ENCODE results near the gene PTGS1. TPM values are rescaled to one million over a fixed set of nuclear protein-coding genes. Genes with fewer than 3 reads are reported as not detected.

Gene PTGS1
- total and polyA plus RNA-seq, 2 donors (not counting 1 experiment from before 2014, with no cell fraction given), result 9.5 to 15.3 TPM

GRCh38 chr9:122392284-122392683 is 21.5 kb downstream of the PTGS1 start:
- no peak for TF ChIP-seq EZH2 (IDR thresholded peaks at IDR 0.05; ENCODE audit: borderline replicate concordance, insufficient read depth, low read depth, low read length, poor library complexity, severe bottlenecking)
- TF ChIP-seq CTCF (IDR thresholded peaks at IDR 0.05), result no peak
- Histone ChIP-seq H3K4me2 (replicated peaks; ENCODE audit: low read depth, low read length, poor library complexity, severe bottlenecking) (no peak overlapping the region), H3K79me2 (ENCODE audit: control insufficient read depth, insufficient read depth, low read length) (no peaks in the 10 kb centered on the region), H4K20me1 (ENCODE audit: control insufficient read depth, insufficient read depth, low read length, poor library complexity, severe bottlenecking) (no peaks in the 10 kb centered on the region), H3K36me3 (replicated peaks in 1 of 2; ENCODE audit: control extremely low read depth in 1 of 2, control insufficient read depth in 1 of 2, extremely low read depth in 1 of 2, insufficient read depth in 2 of 2, low read length in 1 of 2) (peaks cover 0 to 16% of the 10 kb centered on the region in 2 experiments), H2AFZ (ENCODE audit: insufficient read depth, low read depth, low read length, poor library complexity, severe bottlenecking) (no peak overlapping the region), H3K4me3 (ENCODE audit: control extremely low read depth in 1 of 5, extremely low read depth in 1 of 5, insufficient read depth in 1 of 5, low read depth in 2 of 5, low read length in 4 of 5) (no peak overlapping the region), H3K27ac (ENCODE audit: low read length in 2 of 2) (no peak overlapping the region), H3K9me3 (ENCODE audit: control extremely low read depth in 1 of 3, control insufficient read depth in 2 of 3, insufficient read depth in 1 of 3, low read length in 2 of 3) (no peaks in the 10 kb centered on the region), H3K27me3 (replicated peaks in 1 of 4; ENCODE audit: control extremely low read depth in 1 of 4, control insufficient read depth in 3 of 4, insufficient read depth in 4 of 4, low read length in 3 of 4) (no peaks in the 10 kb centered on the region), H3K9ac (ENCODE audit: low read length) (no peak overlapping the region), H3K4me1 (ENCODE audit: control insufficient read depth in 2 of 2, insufficient read depth in 2 of 2, low read length in 2 of 2) (peaks cover 24 to 29% of the 10 kb centered on the region in 2 donors)
- no peak for DNase-seq
- intact Hi-C loops (cut with micrococcal nuclease), result loop anchor here (5.0 kb wide), 1 partner anchor 60 kb away; no protein-coding TSS in a partner anchor
- no peak for ATAC-seq (ENCODE audit: low read depth)
- WGBS (ENCODE audit: insufficient coverage), result 97% methylated on average over 8 of the region's 9 CpGs
- Mint-ChIP-seq H3K27ac (no peak overlapping the region), H3K9me3 (ENCODE audit: insufficient read depth) (no peaks in the 10 kb centered on the region), H3K4me1 (peaks cover 30% of the 10 kb centered on the region), H3K27me3 (no peaks in the 10 kb centered on the region), H3K4me3 (no peak overlapping the region)
- POLR2A ChIA-PET, result no interaction called here
- CTCF ChIA-PET, result no interaction called here

GRCh38 chr9:122392714-122393113 is 21.9 kb downstream of the PTGS1 start:
- intact Hi-C loops (cut with micrococcal nuclease), result loop anchor here (5.0 kb wide), 1 partner anchor 60 kb away; no protein-coding TSS in a partner anchor
- Histone ChIP-seq H3K27me3 (replicated peaks in 1 of 4; ENCODE audit: control extremely low read depth in 1 of 4, control insufficient read depth in 3 of 4, insufficient read depth in 4 of 4, low read length in 3 of 4) (no peaks in the 10 kb centered on the region), H2AFZ (ENCODE audit: insufficient read depth, low read depth, low read length, poor library complexity, severe bottlenecking) (no peak overlapping the region), H3K27ac (ENCODE audit: low read length in 2 of 2) (no peak overlapping the region), H3K4me1 (ENCODE audit: control insufficient read depth in 2 of 2, insufficient read depth in 2 of 2, low read length in 2 of 2) (peaks cover 24 to 29% of the 10 kb centered on the region in 2 donors), H4K20me1 (ENCODE audit: control insufficient read depth, insufficient read depth, low read length, poor library complexity, severe bottlenecking) (no peaks in the 10 kb centered on the region), H3K79me2 (ENCODE audit: control insufficient read depth, insufficient read depth, low read length) (no peaks in the 10 kb centered on the region), H3K4me2 (replicated peaks; ENCODE audit: low read depth, low read length, poor library complexity, severe bottlenecking) (no peak overlapping the region), H3K4me3 (ENCODE audit: control extremely low read depth in 1 of 5, extremely low read depth in 1 of 5, insufficient read depth in 1 of 5, low read depth in 2 of 5, low read length in 4 of 5) (no peak overlapping the region), H3K9ac (ENCODE audit: low read length) (no peak overlapping the region), H3K36me3 (replicated peaks in 1 of 2; ENCODE audit: control extremely low read depth in 1 of 2, control insufficient read depth in 1 of 2, extremely low read depth in 1 of 2, insufficient read depth in 2 of 2, low read length in 1 of 2) (peaks cover 0 to 12% of the 10 kb centered on the region in 2 experiments), H3K9me3 (ENCODE audit: control extremely low read depth in 1 of 3, control insufficient read depth in 2 of 3, insufficient read depth in 1 of 3, low read length in 2 of 3) (no peaks in the 10 kb centered on the region)
- DNase-seq, result no peak
- ChIA-PET POLR2A (no interaction called here), CTCF (no interaction called here)
- no peak overlapping the region for H3K4me3 Mint-ChIP-seq
- H3K9me3 Mint-ChIP-seq (ENCODE audit: insufficient read depth), result no peaks in the 10 kb centered on the region
- 100% methylated on average over 2 of the region's 2 CpGs for WGBS (ENCODE audit: insufficient coverage)
- no peaks in the 10 kb centered on the region for H3K27me3 Mint-ChIP-seq
- no peak overlapping the region for H3K27ac Mint-ChIP-seq
- no peak for ATAC-seq (ENCODE audit: low read depth)
- H3K4me1 Mint-ChIP-seq, result peaks cover 30% of the 10 kb centered on the region
- TF ChIP-seq EZH2 (IDR thresholded peaks at IDR 0.05; ENCODE audit: borderline replicate concordance, insufficient read depth, low read depth, low read length, poor library complexity, severe bottlenecking), result no peak
- TF ChIP-seq CTCF (IDR thresholded peaks at IDR 0.05), result no peak
